Measurements from ENCODE around the gene JADE2. TPM values are rescaled to one million over a fixed set of nuclear protein-coding genes. Genes with fewer than 3 reads are reported as not detected.
A peak's percentile ranks its signal among the peaks of the same experiment; 100 is the strongest.

The JADE2 gene
- total RNA-seq, 1 donor from 2014 or later, result 25.2 TPM

DNA sequence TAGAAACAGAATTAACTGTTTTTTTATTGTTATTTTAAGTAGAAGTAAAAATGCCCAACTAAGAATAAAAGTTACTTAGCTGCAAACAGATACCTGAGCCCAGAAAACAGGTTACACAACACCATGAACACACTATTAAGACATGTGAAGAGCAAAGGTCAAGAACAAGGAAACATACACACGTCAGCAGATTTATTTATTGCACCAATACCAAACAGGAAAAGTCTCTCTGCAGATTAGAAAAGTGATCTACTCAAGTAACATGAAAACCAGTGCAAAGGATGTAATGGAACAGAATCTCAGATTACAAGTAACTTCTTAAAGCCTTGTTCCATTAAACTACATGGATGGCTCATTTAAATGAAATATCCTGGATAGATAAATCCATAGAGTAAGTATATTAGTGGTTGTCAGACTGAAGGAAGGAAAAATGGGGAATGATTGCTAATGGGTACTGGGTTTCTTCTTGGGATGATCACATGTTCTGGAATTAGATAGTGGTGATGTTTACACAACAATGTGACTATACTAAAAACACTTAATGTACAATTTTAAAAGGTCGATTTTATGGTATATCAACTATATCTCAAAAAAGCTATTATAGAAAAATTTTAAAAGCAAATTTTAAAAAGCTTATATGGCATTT, 101.0 kb downstream of the JADE2 start:
- H3K36me3 Mint-ChIP-seq, result peaks cover 3% of the 10 kb centered on the region
- no peaks in the 10 kb centered on the region for H3K27me3 Mint-ChIP-seq (ENCODE audit: low read depth)
- peak overlapping the region; percentile 14 for H3K27ac Mint-ChIP-seq
- no peaks in the 10 kb centered on the region for H3K9me3 Mint-ChIP-seq
- H3K4me1 Mint-ChIP-seq, result peaks cover 6% of the 10 kb centered on the region
- TF ChIP-seq, protein P1, sequence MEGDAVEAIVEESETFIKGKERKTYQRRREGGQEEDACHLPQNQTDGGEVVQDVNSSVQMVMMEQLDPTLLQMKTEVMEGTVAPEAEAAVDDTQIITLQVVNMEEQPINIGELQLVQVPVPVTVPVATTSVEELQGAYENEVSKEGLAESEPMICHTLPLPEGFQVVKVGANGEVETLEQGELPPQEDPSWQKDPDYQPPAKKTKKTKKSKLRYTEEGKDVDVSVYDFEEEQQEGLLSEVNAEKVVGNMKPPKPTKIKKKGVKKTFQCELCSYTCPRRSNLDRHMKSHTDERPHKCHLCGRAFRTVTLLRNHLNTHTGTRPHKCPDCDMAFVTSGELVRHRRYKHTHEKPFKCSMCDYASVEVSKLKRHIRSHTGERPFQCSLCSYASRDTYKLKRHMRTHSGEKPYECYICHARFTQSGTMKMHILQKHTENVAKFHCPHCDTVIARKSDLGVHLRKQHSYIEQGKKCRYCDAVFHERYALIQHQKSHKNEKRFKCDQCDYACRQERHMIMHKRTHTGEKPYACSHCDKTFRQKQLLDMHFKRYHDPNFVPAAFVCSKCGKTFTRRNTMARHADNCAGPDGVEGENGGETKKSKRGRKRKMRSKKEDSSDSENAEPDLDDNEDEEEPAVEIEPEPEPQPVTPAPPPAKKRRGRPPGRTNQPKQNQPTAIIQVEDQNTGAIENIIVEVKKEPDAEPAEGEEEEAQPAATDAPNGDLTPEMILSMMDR (IDR thresholded peaks at IDR 0.05; ENCODE audit: unreplicated experiment), result no peak
- no peak for DNase-seq (ENCODE audit: low spot score in 2 of 2, unreplicated experiment in 2 of 2)
- no peak overlapping the region for H3K4me3 Mint-ChIP-seq

Other genes starting within 250 kb of the JADE2 start
- gene CDKL3, start 158.5 kb upstream of the JADE2 start, total RNA-seq, result 4.8 to 5.1 TPM (median 5.0 TPM) in 3 replicates
- gene UBE2B, start 154.1 kb upstream of the JADE2 start, total RNA-seq, result 66.3 to 71.9 TPM (median 69.1 TPM) in 3 replicates
- 22.2 to 24.9 TPM (median 22.6 TPM) in 3 replicates for gene CDKN2AIPNL, start 113.8 kb upstream of the JADE2 start, total RNA-seq
- 26.1 to 30.4 TPM (median 30.2 TPM) in 3 replicates for gene SAR1B, start 107.2 kb downstream of the JADE2 start, total RNA-seq
- 27.4 to 29.5 TPM (median 29.3 TPM) in 3 replicates for gene SEC24A, start 123.1 kb downstream of the JADE2 start, total RNA-seq
- gene CAMLG, start 212.9 kb downstream of the JADE2 start, total RNA-seq, result 48.8 to 55.8 TPM (median 49.2 TPM) in 3 replicates
- gene DDX46, start 233.1 kb downstream of the JADE2 start, total RNA-seq, result 61.3 to 64.9 TPM (median 61.7 TPM) in 3 replicates